Measurements from ENCODE around the gene CYP27A1.
"Not testable (repeated sequence)": the region's sequence is repeated elsewhere in the genome, so short reads cannot be mapped to it uniquely, and the experiment has no call there.

The CYP27A1 gene

DNA sequence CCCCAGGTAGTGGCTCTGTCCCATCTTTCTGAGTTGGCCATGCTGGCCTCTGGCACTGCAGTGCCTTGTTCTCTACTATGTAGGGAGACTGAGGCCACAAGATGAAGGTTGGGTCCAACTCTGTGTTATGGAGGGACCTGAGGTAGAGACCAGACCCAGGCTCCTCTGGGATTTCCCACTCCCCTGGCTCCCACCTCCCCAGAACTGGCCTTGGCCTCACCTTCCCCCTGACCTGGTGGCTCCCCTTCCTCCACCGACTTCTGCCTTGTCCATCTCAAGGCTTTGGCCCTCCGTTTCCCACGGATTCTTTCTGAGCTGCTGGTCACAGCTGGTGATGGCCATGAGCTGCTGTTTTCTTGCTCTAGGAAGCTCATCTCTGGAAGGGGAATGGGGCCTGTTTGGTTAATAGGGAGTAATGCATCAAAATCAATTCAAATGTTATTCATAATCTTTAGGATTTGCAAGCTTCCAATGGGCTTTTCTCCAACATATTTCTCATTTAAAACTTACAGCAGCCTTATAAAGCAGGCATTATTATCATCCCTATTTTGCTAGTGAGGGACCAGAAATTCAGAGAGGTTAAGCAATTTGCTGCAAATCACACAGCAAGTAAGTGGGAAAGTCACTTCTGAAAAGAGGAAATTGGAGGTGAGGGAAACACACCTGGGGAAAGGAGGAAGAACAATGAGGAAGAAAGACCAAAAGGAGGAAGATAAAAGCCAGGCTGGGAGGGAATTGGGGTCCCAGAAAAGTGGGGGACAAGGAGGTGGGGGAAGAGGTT lies 48.8 kb downstream of the CYP27A1 start:
- no peak for DNase-seq (ENCODE audit: extremely low read depth in 1 of 2, low read depth in 1 of 2)

DNA sequence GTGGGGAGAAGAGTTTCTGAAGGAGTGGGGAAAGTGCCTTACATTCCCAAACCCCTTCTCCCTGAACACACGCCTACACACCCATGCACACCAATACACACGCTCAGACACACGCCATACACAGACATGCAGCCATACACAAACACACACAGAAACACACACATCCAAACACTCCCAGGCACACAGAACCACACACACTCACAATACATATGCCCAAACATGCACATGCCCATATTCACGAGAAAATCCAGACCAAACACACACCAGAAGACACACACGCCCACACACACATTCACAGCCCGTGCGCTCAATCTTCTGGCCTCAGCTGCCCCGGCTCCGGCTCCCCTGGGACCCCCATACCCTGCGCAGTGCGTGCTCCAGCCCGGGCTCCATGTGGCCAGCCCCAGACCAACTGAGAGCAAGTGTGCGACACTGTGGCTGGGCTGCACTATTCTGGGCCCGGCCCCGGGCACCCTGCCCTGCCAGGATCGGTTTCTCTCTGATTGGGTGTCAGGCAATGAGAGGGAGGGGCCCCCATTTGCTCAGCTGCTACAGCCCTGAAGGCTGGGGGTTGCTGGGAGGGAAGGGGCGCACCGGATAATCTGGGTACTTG lies 49.5 kb downstream of the CYP27A1 start, which contains the start of gene PRKAG3:
PRKAG3 (minus strand) TSS at position 426 of the 613 bp plus-strand sequence.
- DNase-seq (ENCODE audit: extremely low read depth in 1 of 2, low read depth in 1 of 2), result no peak

DNA sequence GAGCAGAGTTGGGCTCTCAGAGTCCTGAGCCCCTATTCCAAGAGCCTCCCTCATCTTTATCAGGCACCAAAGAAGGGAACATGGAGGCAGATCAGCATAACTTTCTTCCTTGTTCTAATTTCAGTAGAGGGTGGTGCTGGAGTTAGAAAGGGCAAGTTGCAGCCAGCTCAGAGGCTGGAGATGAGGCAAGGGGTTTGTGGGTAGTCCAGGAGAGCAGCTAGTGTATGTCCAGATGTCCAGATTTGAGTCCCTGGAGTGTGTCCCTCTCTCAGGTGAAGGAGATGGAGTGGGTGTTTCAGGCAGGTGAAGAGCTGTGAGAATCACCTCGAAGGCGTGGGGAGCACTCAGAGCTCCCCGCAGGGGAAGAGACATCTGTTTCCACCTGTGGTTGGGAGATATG lies 50.1 kb downstream of the CYP27A1 start:
- no peak for DNase-seq (ENCODE audit: extremely low read depth in 1 of 2, low read depth in 1 of 2)

DNA sequence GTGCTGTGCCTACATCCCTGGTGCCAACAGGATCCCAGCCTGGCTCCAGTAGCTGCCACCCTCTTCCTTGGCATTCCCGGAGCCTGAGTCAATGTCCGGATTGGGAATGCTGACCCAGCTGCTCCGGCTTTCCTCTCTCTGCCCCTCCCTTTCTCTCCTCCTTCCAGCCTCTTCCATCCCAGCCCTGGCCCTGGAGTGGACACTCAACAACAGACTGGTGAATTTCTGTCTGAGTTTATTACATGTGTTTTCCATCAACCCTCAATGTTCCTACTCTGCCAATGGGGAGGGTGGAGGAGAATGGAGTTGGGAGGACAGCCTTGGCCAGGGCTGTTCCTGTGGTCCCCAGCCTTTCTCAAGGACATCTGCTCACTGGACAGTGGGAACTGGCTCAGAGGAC lies 50.6 kb downstream of the CYP27A1 start:
- no peak for DNase-seq (ENCODE audit: extremely low read depth in 1 of 2, low read depth in 1 of 2)

DNA sequence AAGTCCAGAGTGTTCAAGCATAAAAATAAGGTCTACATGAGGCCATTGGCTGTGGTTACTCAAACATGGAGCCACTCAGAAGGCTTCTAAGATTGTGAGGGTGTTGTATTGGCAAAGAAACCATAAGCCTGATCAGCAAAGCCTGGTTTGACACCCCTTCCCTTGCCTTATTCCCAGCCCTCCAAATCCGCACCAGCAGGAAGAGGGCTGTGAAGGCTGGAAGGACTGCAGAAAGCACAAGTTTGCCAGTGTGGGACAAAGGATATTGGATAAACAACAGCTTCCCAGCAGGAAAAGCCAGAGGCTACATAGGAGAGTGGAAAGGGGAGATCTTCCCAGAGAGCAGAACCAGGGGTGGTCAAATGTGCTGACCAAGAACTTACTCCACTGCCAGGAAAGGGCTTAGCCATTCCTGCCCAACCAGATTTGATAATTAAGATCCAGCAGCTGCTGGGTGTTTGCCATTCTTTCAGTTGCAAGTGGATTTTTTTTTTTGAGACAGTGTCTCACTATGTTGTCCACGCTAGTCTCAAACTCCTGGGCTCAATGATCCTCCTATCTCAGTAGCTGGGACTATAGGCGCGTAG lies 51.2 kb downstream of the CYP27A1 start:
- DNase-seq (ENCODE audit: extremely low read depth in 1 of 2, low read depth in 1 of 2), result no peak

DNA sequence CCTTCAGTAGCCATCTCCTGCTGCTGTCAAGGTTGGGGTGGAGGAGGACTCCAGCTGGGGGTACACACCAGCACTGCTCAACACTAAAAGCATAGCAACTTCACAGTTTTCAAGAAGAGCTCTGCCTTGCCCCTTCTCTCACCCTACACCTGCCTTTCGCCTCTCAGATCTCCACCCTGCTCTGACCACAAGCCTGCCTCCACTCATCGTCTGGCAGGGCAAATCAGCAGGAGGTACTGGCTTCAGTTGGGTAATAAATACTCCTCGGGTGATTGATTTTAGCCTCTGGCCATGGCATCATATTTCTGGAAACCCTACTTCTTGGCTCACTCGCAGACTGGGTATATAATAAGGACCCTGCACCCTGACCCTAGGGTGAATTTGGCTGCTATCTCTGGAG lies 52.7 kb downstream of the CYP27A1 start:
- DNase-seq (ENCODE audit: extremely low read depth in 1 of 2, low read depth in 1 of 2), result no peak

DNA sequence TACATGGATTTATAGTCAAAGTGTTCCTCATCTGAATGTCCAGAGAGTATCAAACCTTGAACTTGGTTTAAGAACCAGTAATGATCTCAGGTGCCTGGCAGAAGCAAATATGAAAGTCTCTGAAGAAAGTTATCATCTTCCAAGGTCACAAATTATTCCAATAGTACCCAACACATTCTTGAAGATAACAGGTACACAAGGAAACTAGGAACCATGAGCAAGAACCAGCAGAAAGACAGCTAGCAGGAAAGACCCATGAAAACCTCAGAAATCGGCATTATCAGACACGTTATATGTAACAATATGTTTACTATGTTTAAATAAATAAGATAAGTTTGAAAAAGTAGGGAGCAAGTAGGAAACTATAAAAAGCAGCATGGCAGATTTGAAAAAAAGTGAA lies 55.5 kb downstream of the CYP27A1 start:
- no peak for DNase-seq (ENCODE audit: extremely low read depth in 1 of 2, low read depth in 1 of 2)

DNA sequence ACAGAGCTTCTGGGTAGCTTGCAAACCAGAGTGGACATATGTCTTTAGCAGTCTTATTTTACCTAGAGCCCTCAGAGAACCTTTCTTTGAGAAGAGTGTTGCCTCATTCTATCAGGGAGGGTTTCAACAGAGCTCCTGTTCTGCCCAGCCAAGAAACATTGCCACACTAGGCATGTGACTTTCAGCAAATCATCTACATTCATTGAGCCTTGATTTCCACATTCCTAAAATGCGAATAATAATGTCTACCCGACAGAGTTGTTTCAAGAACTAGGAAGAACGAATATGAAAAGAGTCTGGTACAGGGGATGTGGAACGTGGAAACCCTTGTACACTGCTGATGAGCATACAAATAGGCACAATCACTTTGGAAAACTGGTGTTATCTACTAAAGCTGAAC lies 57.5 kb downstream of the CYP27A1 start:
- DNase-seq (ENCODE audit: extremely low read depth in 1 of 2, low read depth in 1 of 2), result no peak

DNA sequence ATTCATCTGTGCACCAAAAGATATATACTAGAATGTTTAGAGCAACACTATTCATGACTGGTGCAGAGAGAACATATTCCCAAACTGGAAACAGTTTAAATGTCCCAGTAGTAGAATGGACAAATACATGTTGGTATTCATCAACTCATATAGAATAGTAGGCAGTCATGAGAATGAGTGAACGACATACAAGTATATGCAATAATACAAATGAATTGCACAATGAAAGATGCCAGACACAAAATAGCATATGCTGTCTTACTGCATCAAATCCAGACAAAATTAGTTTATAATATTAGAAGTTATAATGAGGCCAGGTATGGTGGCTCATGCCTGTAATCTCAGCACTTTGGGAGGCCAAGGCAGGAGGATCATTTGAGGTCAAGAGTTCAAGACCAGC lies 57.9 kb downstream of the CYP27A1 start:
- no peak for DNase-seq (ENCODE audit: extremely low read depth in 1 of 2, low read depth in 1 of 2)

DNA sequence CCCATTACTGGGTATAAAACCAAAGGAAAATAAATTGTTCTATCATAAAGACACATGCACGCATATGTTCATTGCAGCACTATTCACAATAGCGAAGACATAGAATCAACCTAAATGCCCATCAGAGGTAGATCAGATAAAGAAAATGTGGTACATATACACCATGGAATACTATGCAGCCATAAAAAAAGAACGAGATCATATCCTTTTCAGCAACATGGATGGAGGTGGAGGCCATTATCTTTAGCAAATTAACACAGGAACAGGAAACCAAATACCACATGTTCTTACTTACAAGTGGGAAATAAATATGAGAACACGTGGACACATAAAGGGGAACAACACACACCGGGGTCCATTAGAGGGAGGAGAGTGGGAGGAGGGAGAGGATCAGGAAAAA lies 62.4 kb downstream of the CYP27A1 start:
- not testable (repeated sequence) for DNase-seq (ENCODE audit: extremely low read depth in 1 of 2, low read depth in 1 of 2)

DNA sequence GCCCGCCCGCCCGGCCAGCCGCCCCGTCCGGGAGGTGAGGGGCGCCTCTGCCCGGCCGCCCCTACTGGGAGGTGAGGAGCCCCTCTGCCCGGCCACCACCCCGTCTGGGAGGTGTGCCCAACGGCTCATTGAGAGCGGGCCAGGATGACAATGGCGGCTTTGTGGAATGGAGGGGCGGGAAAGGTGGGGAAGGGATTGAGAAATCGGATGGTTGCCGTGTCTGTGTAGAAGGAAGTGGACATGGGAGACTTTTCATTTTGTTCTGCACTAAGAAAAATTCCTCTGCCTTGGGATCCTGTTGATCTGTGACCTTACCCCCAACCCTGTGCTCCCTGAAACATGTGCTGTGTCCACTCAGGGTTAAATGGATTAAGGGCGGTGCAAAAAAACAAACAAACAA lies 65.0 kb downstream of the CYP27A1 start:
- not testable (repeated sequence) for DNase-seq (ENCODE audit: extremely low read depth in 1 of 2, low read depth in 1 of 2)

DNA sequence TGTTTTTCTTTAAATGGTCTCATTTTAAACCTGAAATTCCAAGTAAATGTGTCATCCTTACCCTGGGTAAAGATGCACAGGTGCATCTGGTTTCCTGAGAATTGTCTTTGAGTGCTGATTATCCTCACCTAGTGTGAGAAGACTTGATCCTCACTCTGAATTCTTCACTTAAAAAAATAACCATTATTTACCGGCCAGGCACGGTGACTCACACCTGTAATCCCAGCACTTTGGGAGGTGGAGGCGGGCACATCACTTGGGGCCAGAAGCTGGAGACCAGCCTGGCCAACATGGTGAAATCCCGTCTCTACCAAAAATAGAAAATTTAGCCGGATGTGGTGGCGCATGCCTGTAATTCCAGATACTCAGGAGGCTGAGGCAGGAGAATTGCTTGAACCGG lies 67.8 kb downstream of the CYP27A1 start:
- no peak for DNase-seq (ENCODE audit: extremely low read depth in 1 of 2, low read depth in 1 of 2)

DNA sequence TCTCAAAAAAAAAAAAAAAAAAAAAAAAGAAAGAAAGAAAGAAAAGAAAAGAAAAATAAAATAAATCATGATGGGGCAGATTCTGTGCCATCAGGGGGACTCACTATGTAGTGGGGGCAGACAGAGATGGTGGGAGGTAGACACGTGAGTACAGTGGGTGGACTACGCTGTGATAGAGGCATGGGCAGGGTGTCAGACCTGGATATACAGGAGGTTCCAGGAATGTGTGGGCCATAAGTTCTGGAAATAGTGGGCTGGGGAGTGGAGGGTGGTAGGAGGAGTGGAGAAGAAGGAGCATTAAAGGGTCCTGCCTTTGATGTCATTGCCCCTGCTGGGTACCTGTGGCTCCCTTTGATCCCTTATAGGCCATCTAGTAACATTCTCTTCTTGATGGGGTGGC lies 68.8 kb downstream of the CYP27A1 start:
- DNase-seq (ENCODE audit: extremely low read depth in 1 of 2, low read depth in 1 of 2), result no peak

DNA sequence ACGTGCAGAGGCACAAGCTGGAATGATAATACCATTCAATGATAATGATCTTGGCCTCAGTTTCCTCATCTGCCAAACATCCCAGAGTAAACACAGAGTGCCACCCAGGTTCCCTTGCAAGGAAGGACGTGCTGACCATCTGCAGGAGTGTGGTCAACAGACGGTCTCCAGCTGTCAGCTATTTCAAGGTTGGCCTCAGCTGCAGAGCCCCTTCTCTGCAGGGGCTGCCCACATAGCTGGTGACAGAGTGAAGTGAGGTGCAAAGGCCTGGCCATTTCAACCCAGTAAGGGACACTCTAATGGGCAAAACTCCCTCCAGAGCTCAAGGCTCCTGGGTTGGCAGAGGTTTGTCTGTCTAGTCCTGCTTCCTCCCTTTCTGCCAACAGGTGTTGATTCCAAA lies 69.3 kb downstream of the CYP27A1 start:
- no peak for DNase-seq (ENCODE audit: extremely low read depth in 1 of 2, low read depth in 1 of 2)

DNA sequence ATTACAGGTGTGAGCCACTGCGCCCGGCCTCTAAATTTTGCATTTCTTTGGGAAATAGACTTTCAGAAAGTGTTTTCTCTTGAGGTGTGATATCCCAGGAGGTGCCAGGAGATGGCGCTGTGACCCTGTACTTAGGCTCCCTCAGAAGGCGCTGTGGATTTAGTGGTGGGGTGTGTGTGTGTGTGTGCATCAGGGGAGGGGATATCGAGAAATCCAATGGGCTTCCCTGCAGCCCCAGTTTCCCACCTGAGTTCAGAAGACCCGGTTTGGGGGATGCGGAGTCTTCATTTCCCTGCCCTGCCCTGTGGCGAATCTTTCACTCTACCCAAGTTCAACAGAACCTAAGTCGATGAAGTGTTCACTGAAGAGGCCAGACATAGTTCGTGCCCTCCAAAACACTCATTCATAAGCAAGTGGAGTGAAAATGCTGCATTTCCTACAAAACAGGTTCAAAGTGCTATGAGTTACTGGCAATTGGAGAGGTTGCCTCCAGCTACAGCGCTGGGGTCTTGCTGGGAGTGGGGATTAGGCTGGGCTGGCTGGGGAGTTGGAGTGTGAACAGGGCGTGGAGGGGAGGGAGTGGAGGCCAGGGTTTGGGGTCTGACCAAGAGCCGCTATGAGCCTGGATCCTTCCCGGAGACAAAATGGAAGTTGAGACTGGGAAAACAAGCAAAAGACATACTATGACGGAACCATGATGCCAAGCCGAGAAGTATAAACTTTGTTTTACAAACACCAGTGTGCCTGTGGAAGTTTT lies 71.1 kb downstream of the CYP27A1 start:
- peak; percentile 18 to 58 for DNase-seq (ENCODE audit: extremely low read depth in 1 of 2, low read depth in 1 of 2)

DNA sequence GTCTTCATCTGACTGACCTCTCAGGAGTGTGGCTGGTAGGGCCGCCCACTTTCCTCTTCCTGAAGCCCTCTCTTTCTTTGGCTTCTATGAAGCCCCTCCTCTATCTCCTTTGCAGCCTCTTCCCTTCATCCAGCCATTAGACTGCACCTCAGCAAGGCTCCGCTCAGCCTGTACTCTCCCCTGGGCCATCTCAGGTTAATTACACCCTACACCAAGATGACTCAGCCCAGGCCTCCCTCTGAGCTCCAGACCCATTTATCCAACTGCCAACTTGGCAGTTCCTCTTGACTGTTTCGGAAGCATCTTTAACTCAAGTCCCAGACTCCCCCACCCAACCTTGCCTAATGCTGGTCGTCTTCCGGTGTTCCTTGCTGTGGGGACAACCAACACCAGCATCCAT lies 71.8 kb downstream of the CYP27A1 start:
- no peak for DNase-seq (ENCODE audit: extremely low read depth in 1 of 2, low read depth in 1 of 2)

DNA sequence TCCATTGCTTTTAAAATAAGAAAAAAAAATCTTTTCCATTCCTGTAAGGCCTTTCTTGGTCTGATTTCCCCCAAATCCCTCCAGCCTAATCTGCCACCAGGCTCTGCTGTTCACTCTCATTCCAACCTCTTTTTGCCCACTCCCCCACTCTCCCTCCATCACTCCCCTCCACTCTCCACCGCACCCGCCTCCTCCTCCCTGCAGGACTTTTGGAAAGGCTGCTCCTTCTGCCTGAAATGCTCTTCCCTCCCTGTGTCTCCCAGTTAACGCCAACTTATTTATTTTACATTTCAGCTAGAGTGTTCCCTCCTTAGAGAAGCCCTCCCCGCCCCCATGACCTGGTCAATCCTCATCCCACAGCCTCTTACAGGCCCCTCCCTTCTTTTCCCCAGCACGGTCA lies 72.9 kb downstream of the CYP27A1 start:
- no peak for DNase-seq (ENCODE audit: extremely low read depth in 1 of 2, low read depth in 1 of 2)

DNA sequence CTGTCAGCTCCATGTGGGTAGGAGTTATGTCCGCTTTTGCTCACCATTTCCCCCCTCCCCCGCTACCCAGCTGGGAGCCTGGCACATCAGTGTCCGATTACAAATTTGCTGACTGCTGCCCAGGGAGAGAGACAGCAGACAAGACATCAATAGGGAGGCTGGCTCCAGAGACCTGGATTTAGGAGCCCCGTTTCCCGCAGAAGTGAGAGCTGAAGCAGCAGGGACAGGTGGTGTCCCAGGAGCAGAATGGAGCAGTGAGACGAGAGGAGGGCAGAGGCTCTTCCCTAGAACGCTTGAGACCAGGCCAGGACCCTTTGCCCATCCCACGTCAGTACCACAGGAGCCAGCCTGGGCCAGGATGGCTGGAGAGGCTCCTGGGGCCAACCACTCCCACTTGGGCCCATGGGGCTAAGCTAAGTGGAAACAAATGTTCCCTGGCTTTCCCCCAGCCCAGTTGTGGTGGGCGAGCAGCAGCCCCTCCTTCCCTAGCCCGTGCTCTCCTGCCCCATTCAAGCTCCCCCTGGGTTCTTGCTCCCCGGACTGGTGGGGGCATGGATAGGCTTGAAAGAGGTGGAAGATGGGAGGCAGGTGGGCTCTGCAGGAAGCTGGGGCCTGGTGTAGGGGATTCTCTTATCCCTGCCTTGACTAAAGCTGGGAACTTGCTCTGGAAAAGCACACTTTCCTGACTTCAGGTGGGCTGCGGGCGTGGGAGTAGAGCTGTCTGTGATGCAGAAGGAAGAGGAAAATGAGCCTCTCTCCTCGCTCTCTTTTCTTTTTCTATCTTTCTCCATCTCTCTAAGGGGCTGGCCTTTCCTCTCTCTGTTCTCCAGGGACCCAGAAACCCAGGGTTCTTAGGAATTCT lies 73.6 kb downstream of the CYP27A1 start:
- DNase-seq (ENCODE audit: extremely low read depth in 1 of 2, low read depth in 1 of 2), result no peak

DNA sequence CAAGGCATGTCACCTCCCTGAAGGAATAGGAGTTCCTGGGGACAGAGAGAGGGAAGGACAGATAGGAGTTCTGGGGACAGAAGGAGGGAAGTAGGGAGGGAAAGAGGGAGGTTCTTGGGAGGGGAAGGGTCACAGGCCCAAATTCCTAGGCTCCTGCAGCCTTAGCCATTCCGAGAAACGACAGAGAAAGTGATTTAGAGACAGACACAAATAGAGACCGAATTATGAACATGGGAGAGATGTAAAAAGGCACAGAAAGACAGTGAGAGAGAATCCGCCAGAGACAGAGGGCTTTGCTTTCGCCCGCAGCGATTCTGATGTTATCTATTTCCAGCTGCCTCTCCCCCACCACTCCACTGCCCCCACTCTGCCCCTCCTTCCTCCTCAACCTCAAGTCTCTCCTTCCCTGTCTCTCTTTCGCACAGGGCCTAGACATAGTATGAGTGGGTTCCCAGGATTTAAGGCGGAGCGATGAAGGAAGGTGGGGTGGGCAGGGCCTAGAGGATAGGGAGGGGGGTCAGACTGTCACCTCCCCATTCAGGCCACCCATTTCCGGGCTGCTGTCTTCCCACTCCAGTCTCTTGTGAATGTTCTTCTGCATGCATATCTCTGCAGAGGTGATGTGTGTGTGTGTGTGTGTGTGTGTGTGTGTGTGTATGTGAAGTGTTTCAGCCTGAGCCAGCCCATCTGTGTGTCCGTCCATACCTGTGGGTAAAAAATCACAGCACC lies 74.4 kb downstream of the CYP27A1 start:
- DNase-seq (ENCODE audit: extremely low read depth in 1 of 2, low read depth in 1 of 2), result no peak

DNA sequence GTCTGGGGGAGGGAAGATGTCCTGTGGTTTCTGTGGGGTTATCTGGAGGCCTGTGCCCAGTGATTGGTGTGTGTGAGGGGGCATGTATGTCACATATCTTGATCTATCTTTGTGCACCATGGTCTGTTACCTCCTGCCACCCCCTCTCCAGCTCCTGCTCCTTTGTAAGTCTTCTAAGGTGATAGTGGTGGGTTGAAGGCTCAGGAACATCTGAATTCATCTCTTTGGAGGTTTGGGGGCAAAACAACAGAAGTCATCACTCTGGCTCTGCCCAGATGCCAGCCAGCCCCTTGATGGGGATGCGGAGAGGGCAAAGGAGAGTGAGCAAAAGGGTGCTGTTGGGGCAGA lies 74.9 kb downstream of the CYP27A1 start:
- no peak for DNase-seq (ENCODE audit: extremely low read depth in 1 of 2, low read depth in 1 of 2)
